Stimulated activated naive CD4-positive, alpha-beta T cell (primary cell): Measurements from ENCODE around the gene THADA.

Experiments used
- DNase-seq, 6 experiments: peaks; one replicate each; lab custom pipeline; 2025; lab: John Stamatoyannopoulos, UW

The THADA gene

DNA sequence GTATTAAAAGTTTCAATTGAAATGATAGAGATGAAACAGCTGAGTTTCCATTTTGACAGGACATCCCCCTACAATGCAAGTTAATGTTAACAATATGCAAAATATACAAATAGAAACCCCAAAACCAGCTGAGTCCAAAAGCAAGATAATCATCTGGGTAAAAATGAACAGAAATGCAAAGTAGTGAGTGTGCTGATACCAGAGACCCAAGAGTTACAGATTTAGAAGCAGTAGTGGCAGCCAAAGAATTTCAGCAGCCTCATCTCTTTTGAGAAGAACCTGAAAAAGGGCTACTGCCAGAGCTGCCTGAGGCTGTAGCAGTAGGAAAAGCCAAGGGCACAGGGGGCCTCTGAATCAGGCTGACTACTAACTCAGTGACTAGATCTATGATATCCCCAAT, 82.6 kb downstream of the THADA start:
- DNase-seq = no peak

DNA sequence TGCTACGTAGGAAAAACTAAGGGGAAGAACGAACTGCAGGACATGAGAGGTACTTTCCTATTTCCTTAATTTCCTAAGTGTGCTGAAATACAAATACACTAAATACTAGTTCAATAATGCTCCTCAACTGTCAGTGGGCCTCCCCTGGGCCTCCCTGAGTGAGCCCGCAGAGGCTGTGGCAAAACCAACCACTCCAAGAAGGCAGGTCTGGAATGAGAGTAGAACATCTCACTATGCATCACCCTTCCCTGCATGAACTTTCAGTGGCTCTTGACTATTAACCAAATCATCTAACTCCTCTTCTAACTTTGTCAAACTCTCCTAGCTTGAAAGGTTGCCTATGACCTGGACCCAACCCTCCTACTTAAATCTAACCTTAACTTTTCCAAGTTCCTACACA, 84.6 kb downstream of the THADA start:
- DNase-seq = no peak

DNA sequence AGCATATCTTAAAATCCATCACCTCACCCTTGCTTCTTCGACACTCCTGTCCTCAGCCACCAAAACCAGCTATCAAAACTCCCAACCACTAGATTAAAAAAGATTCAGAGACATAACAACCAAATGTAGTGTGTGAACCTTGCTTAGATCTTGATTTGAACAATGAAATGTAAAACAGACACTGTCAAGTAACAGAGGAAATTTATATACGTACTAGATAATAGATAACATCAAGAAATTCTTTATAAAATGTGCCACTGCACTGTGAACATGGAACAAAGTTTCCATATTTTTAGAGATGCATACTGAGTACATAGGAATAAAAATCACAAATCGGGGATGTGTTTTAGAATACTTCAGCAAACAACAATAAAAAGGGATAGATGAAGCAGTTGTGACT, 86.0 kb downstream of the THADA start:
- no peak for DNase-seq

GRCh38 chr2:43508209-43508608, 87.6 kb downstream of the THADA start:
- no peak for DNase-seq

DNA sequence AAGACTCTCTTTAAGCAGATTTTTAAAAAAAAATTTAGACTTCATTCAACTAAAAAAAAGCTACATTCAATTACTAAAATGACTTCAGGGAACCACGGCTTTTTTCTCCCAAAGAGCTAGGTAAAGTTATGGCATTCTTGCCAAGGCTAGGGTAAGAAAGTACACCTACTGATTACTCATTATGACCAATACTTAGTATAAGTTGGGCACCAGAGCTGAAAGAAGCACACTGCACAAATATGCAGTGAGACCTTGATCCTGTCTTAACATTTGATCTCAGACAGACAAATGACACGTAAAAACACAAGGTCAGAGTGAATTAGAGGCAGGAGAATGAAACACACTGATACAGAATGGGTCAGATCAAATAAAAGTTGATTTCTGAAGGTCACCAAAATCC, 88.7 kb downstream of the THADA start:
- no peak for DNase-seq

GRCh38 chr2:43495727-43496126, 100.1 kb downstream of the THADA start:
- no peak for DNase-seq

- DNase-seq = no peak
These were observed 101.9 kb downstream of the THADA start for GRCh38 chr2:43493954-43494353.

DNA sequence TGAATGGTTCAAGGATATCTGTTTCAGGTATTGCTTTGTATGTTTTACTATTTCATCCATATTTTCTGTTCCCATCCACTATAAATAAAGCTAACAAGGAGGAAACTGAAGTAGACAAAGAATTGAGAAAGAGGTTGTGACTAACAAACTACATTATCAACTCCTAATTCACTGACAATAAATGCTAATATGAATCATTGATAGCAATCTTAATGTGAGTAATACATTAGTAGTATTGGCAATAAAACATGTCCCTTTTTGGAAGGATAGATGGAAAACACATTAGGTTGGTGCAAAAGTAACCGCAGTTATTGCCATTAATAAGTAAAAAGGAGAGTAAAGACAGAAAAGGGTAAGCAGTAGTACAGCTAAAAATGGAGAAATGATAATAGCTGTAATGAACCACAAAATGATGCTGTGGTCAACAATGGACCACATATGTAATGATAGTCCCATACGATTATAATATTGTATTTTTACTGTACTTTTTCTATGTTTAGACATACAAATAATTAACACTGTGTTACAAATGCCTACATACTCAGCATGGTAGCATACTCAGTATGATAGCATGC, 104.7 kb downstream of the THADA start:
- no peak for DNase-seq

DNA sequence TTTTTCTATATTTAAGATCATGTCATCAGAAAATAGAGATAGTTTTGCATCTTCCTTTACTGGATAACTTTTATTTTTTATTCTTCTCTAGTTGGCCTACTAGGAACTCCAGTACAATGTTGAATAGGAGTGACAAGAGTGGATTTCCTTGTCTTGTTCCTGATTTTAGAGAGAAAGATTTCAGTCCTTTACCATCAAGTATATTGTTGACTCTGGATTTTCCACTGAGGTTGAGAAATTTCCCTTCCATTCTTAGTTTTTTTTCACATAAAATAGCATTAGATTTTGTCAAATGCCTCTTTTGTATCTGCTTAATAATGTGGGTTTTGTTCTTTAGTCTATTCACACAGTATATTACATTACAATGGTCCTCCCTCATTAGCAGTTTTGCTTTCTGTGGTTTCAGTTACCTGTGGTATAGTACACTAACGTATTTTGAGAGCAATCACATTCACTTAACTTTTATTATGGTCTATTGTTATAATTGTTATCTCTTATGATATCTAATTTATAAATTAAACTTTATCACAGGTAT, 105.5 kb downstream of the THADA start:
- DNase-seq = no peak

- no peak for DNase-seq
These were observed 107.1 kb downstream of the THADA start for GRCh38 chr2:43488737-43489136.

- DNase-seq = no peak
These were observed 109.2 kb downstream of the THADA start for GRCh38 chr2:43486603-43487002.

DNA sequence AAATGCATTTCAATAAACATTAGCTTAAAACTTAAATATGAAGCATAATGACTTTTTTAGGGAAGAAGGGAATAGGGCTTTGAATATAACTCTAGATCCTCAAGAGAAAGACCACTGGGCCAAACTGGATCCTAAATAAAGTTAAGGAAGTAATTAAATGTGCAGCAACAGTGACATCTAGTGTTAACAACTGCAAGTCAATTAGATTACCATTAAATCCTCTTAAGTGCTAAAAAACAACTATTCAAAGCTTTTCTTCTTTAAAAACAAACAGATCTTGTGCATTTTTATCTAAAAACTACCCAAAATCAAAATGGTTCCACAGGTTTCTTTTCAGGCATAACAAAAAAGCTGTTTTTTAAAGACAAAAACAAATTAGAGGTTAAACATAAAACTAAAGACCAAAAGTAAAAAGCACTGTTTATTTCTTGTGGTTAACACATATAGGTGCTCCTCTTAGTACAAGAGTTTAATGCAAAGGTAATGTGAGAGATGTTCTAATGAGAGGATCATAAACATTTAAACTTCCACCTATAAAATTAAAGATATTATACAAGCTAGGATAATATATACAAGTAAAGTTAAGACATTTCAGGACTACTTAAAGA, 111.4 kb downstream of the THADA start:
- peak in 3 of 6 experiments; percentile 21 to 58 (median 47) for DNase-seq

DNA sequence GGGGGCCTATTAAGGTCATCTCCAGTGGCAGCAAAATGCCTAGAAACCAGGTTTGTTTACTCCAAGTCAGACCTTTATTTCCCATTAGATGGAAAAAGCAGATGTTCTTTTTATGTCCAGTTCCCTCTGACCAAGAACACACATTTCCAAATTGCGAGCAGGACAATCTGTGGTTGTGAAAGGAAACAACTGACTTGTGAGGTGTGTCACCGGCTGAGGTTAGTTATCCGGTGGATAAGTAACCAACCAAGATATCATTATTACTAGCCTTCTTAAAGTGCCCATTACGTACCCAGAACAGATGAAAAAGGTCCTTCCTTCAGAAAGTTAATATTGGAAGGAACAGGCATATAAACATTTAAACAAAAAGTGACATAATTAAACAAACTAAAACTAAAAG, 112.9 kb downstream of the THADA start:
- DNase-seq = no peak

DNA sequence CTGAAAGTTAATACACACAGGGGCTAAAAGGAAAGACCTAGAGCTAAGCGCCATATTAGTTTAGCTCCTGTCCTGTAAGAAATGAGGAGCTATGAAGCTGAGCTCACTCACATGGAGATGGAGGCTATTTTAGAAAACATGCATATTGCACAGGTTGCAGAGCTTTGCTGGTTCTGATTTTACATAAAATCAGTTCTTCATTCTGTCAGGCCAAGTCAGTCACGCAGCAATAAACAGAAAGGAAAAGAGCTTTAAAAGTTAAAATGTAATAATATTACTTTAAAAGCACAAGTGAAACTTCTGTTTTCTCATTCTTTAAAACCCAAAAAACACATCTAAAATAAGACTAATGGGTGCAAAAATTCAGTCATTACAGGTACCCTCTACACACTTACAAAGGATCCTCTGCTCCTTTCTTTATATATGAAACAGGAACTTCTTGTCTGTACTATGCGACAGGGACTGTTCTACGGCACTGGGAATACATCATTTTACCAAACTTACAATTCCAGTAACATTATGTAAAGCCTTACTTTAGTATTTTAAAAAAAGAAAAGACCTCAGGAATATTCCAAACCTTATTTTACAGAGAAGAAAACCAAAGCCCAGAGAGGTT, 113.8 kb downstream of the THADA start:
- no peak for DNase-seq

DNA sequence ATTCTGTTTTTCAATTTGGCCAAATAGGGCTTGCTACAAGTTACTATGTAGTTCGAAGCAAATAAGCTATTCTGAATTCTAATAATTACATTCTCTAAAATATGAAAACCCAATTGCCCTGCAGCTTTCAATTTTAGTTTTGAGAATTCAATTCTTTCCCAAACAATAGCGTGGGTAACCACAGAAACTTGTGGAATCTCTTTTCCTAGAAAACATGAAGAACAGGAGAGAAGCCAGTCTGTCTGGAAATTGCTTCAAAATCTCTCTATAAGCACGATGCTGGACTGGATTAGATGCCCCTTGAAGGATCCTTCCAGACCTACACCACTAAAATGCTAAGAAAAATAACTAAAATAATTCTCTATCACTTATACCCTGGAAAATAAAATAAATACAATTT, 115.0 kb downstream of the THADA start:
- DNase-seq = no peak

DNA sequence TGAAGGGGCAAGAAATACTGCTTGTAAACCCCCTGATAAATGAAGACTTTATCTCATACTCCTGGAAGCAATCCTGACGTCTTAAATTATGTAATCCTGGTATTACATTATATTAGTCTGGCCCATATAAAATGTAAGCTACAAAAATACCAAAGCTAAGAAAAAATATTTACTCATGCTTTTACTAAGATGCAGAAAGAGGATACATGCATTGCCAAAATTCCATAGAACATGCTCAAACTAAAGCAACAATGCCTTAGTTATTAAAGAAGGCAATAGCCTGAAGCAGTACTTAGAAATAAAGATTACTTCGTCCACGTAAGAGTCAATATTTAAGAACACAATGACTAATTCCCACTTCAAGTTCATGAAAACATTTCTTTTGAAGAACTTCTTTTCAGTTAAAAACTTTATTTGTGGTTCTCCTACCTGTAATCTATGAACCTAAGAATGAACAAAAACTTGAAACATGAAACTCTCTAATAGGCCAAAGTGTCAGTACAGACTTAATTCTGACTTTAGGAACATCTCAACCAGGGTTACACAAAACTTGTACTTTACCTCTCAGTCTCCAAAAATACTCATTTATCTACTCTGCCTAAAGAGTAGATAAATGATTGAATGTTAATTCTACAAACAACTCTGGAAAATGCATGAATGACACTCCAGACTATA, 117.3 kb downstream of the THADA start:
- DNase-seq = no peak

DNA sequence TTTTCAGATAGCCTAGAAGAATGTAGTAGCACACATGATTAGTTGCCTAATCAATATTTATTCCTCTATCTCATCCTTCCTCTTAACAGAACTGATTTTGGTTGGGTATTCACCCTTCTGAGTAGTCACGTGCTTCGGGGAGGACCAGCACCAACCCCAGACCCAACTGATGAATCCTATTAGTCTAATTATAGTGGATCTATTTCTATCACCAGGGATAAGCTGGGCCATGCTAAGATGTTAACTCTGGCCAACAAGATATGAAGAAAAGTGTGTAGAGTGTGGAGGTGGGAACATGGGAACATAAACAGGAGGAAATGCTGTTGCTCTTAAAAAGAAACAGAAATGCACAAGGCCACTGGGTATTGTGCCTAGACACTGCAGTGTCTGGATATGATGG, 119.9 kb downstream of the THADA start:
- no peak for DNase-seq

- DNase-seq = no peak
These were observed 120.5 kb downstream of the THADA start for GRCh38 chr2:43475137-43475846.

DNA sequence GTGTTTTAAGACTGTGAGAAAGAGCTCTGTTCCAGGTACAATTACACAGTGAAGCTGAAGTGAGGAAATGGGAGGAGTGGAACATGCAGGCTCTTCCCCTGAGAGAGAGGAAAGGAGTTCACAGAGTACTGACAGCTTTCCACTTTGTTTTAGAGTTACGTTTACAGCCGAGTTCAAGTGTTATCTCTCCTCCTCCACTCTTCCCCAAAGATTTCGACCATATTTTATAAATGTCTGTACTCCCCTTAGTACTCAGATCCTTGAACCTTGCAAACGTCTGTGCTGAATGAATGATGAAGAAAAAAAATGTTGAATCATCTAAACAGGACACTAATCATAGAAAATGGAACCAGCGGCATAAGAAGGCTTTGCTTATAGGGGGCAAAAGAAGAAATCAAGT, 121.6 kb downstream of the THADA start:
- no peak for DNase-seq

DNA sequence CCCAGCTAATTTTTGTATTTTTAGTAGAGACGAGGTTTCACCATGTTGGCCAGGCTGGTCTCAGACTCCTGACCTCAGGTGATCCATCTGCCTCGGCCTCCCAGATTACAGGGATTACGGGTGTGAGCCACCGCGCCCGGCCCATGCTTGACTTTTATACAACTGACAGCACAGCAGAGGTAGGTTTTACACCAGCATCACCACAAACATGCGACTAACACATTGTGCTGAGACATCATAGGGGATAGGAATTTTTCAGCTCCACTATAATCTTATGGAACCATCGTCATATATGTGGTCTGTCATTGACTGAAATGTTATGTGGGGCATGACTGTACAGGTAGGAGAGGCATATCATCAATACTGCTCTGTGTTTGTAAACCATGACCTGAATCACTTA, 122.1 kb downstream of the THADA start:
- DNase-seq = no peak

DNA sequence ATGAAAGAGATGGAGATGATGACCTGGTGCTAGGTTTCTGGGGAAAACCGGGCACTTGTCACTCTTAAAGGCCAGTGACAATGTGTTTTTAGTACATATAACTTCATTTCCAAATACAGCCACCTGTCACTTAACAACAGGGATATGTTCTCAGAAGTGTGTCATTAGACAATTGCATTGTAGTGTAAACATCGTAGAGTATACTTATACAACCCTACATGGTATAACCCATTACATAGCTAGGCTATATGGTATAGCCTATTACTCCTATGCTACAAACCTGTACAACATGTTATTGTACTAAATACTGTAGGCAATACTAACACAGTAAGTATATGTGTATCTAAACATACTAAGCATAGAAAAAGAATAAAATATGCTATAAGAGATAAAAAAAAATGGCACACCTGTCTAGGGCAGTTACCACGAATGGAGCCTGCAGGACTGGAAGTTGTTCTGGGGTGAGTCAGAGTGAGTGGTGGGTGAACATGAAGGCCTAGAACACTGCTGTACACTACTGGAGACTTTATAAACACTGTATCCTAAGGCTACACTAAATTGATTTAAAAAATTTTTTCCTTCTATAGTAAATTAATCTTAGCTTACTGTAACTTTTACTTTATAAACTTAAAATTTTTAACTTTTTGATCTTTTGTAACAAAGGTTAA, 123.2 kb downstream of the THADA start:
- DNase-seq = no peak

DNA sequence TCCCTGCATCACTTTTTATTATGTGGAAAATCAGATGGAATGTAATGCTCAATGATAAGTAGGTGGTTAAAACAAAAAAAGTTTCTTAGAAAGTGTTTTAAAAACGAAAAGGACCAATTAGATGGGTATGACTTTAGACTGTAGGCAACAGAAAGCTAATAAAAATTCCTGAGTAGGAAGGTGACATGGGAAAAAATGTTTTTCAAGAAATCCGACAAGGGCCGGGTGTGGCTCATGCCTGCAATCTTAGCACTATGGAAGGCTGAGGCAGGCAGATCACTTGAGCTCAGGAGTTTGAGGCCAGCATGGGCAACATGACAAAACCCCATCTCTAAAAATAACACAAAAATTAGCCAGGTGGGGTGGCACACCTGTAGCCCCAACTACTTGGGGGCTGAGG, 126.1 kb downstream of the THADA start:
- no peak for DNase-seq
